T-helper 2 cell (primary cell): ENCODE data around the gene GSK3A.
A peak's percentile ranks its signal among the peaks of the same experiment; 100 is the strongest.

Source experiments
- DNase-seq, 5 experiments: peaks; one replicate each; pipeline versions ENCODE4 v3.0.0 to v3.0.0-alpha.2; 2012 to 2022

The GSK3A gene

DNA sequence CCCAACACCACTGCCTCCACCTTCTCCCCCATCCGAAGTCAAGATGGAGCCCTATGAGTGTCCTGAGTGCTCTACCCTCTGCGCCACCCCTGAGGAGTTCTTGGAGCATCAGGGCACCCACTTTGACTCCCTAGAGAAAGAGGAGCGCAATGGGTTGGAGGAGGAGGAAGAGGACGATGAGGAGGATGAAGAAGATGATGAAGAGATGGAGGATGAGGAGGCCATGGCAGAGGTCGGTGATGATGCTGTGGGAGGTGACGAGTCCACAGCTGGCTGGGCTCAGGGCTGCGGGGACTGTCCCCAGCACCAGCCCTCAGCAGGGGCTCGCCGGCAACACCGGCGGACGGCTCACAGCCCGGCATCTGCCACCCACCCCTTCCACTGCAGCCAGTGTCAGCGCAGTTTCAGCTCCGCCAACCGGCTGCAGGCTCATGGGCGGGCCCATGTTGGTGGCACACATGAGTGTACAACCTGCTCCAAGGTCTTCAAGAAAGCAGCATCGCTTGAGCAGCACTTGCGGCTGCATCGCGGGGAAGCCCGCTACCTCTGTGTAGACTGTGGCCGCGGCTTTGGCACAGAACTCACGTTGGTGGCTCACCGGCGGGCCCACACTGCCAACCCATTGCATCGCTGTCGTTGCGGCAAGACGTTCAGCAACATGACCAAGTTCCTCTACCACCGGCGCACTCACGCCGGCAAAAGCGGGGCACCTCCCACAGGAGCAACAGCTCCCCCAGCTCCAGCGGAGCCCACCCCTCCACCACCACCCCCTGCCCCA, 17.3 kb downstream of the GSK3A start:
- no peak for DNase-seq

DNA sequence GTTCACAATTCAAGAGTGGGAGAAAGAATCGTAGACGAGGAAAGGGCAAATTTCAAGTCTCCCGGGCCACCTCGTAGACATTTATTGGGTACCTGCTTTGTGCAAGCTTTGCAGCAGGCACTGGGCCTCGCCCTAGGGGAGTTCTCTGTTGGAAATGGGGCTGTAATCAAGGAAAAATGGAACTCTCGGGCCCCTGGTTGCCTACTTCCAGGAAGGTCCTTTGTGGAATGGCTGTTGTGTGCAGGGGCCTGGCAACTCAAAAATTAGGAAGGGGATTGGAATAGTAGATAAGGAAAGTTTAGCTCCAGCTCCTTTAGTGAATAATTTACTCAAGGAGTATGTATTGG, 21.7 kb downstream of the GSK3A start:
- DNase-seq, result no peak

DNA sequence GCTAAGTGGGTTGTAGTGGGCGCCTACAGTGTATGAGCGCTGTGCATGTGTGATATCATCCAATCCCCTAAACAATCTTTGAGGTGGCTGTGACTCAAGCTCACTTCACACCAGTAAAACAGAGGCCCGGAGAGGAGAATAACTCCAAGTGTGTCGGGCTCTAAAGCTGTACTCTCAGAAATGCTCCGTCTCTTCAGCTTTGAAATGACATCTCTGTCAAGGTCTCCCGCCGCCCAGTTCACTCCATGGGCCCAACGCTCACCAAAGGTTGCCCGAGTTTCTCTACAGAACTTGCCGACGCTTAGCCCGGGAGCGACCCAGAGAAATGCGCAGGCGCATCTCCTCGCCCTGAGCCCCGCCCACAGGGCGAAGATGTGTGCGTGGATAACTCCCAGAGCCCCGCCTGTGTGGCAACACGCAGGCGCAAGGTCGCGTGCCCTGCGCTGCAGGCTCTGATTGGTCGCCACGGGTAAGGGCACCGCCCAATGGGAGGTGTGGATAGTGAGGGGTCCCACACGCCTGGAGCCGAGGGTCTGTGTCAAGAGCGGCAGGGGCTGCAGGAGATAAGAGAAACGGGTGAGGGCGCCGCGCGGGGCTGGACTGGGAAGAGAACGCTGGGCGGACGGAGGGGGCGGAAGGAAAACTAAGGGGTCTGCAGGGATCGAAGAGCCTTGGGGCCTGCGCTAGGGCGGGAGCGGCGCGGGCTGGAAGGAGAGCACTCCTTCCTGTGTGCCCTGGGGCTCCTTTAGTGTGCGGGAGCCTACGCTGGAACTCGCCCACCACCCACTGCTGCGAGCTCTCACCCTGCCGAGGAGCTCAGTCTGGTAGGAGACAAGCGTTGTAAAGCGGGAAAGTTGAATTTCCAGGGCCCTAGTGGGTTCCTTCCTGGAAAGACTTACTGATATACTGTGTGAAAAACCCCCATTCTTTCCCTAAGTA, 22.3 kb downstream of the GSK3A start, which contains the start of gene ZNF526:
Gene ZNF526, plus strand, starts transcription at position 501 of the 939 bp plus-strand sequence. CDS start 4,092 bp downstream, outside the sequence.
- DNase-seq, result peak; percentile 92 to 98 (median 96)

DNA sequence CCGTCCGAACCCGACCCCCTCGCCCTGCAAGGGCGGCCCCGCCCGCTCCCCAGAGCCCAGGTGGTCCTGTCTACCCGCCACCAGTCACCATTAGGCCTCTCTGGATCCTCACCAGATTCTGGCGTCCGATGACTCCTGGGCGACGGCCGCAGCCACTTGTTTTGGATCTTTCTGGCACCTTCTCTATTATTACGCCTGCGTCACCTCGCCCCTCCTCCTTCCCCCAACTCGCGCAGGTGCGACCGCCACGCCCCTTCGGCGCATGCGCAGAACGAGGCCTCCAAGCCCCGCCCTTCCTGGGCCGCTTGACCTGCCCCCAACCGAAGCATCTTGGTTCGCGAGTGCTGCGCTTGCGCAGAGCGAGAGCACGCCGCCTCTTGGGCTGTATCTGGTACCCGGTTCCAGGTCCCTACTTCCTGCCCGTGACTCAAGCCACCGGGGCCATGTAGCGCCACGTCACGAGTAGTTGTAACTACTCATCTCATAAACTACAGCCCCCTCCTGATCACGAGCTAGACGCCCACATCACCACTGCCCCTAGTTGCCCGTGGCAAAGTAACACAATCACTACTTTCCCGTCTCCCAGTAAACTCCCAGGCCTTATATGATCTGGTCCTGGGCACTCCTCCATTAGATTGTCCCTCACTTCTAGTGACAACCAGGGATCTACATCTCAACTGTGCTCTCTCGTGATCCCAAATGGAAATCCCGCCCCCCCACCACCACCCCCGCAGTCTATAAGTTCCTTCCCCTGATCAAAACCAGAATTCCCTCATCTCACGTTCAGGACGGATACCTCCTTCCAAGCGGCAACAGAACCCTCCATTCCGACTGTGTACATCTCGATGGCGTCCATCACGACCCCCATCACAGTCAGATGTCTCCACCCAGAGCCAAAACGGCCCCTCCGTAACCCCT, 24.6 kb downstream of the GSK3A start, which contains the start of gene DEDD2:
Gene DEDD2, minus strand, starts transcription at position 158 of the 918 bp plus-strand sequence. CDS start 670 bp downstream, outside the sequence.
- DNase-seq, result peak; percentile 99 to 100 (median 100)

DNA sequence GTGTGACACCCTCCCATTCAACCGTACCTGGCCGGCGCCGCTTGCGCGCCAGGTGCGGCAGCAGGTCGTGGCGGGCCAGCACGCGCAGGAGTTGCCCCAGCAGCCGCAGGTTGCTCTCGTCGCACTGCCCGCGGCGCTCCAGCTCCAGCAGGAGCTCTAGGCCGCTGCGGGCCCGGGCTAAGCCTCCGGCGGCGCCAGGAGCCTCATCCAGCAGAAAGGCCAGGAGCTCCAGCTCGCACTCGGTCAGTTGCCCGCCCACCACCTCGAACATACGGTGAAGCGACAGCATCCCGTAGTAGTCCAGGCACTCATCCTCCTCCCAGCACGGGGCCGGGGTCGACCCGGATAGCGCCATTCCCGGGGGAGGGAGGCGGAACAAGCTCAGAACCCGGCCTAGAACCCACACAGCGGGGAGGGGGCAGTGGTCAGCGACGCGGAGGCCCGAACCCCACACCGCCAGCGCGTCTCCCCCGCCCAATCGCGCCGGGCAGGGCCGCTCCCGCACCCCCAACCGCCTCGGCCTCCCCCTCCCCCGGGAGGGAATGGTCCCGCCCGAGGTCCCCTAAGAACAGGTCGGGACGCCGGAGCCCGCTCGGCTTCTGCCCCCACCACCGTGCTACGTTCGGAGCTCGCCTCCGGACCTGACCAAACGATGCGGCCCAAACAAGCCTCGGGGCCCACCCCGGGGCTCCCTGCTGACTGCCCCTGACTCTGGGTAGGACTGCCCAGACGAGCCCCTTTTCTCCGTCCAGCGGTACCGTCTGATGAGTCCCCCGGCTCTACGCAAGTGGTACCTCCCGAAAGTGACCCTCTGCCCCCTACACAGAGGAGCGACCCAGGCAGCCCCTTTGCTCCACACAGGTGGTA, 25.5 kb downstream of the GSK3A start:
- DNase-seq, result peak in 1 of 5 experiments; percentile 51

DNA sequence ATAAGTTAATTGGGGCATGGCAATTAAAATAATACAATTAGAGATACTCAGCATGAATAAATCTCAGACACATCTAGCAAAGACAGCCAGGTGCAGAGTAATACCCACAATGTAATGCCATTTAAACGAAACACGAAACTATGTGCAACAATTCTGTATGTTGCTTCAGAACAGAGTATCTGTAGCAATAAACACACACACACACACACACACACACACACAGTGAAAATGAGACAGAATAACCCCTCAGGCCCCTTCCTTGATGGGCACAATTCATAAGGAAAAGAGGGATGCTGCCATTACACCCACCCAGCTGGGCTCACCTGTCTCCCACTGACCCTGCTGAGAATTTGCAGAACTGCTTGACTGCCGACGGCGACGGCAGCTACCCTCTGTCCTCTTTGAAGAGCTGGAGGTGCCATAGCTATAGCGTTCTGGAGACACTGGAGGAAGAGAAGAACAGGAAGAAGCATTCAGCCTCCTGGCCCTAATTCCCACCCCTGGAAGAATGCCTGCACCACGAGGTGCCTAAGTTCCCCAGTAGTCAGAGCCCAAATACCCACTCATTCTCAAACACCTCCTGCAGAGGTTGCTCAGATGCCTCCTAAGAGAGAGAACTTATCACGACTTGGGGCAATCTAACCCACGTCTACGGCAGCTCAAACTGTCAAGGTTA, 27.5 kb downstream of the GSK3A start:
- no peak for DNase-seq

DNA sequence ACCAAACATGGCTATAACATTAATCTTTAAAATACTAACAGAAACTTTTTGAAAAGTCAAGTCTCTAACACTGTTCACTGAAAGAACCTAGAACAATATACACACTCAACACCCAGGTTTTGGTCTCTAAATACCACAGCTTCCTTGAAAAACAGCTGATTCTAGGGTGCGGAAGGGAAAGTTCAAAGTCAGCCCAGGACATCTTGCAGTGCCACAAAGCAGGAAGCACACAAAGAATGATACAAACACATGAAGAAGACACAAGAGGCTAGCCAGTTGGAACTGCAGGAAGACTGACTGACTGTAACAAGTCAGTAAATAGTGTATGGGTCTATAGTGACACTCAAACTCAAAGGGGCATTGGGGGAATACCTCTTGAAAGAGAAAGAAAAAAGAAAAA, 29.5 kb downstream of the GSK3A start:
- DNase-seq, result no peak

DNA sequence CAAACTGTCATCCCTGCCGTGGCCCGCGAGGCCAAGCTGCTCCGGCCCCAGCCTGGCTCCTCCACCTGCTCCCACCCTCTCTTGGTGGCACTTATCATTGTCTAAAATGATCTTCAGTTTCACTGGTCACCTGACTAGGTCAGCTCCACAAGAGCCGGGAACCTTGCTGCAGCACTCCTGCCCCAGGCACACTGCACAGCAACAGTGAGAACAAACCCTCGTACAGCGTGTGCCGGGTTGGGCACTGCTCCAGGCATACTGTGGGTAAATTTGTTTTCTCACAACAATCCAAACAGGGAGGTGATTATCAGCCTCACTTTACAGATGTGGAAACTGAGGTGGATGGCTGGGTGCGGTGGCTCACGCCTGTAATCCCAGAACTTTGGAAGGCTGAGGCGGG, 33.8 kb downstream of the GSK3A start:
- no peak for DNase-seq

DNA sequence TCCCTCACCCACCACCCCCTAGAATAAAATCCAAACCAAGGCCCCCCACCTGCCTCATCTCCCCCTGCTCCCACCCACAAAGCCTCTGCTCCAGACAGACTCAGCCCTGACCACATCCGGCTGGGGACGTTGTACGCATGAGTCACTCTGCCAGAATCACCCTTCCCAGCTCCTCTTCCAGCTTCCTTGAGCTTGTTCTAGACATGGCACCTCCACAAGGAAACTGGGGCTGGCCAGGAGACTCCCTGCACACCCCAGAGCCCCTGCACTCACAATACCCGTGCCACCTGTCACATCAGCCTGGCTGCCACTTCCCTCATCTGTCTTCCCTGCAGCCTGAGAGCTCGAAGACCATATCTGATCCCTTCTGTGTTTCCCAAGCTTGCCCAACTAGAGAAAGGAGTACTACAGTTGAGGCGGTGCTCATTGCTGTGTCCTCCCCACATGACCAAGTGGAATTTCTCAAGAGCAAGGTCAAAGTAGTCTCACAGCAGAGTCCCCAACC, 34.6 kb downstream of the GSK3A start:
- DNase-seq, result peak in 1 of 5 experiments; percentile 31

DNA sequence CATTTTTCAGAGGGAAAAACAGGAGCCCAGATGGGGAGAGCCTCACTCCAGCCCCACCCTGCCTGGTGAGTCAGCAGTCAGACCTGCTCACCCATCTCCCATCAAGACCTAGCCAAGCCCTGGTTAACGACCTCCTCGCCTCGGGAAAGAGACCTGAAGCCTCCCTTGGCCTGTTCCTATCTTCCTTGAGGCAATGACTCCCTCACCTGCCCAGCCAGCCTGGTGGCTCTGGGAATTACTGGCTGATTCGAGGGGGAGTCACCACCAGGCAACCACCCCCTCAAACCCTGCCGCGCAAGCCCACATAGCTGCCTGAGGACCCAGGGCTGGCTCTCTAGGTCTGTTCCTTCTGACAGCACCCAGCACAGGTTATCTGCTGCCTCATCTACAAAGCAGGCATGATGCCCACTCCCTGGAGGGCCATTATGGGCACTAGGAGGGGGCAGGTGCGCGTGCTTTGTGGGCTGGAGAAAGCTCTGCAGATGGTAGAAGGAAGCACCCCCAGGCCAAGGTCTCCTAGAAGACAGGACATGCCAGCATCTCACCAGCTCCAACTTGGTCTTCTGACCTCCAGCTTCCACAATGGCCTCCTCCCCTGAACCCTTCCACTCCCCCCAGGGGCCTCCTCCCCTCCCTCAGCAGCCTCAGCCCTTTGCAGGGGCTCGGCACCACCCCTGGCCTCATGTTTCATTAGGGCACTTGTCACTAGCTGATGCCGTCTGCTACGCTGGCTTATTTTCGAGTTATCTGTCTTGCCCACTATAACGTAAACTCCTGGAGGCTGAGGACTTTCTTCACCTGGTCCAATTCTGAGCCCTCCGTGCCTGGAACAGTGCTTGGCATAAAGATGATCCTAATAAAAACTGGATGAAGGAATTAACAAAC, 35.3 kb downstream of the GSK3A start:
- no peak for DNase-seq

DNA sequence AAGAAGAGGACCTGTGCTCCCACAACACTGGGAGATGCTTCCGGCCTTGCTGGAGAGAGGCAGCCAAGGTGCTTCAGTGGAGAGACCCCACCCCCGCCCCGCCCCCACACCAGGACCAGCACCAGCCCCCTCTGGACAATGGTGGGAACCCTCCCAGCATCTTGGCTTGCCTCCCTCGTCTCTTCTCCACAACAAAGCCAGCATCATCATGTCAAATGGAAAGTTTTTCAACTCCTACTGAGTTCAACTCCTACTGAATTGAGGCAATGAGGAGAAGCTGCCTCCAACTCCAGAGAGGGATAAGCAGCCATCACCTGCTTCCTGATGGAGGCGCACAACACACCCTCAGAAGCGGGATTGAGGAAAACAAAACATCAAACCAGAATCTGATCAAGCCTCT, 37.7 kb downstream of the GSK3A start:
- DNase-seq, result no peak

DNA sequence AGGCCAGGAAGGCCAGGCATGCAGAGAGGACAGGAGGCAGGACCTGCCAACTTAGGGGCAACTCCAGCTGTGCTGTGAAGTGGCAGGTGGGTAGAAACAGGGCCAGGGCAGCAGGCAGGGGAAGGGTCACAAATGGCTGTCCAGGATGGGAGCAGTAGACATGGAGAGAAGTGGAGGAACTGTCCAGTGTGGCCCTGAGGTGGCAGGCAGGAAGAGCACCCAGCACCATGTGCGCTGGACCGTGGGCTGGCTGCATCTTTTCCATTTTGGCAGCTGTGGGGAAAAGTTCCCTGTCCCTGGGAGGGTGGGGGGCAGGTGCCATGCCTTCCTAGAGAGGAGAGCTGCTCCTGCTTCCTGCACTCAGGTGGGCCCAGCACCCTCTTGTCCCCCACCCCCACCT, 38.7 kb downstream of the GSK3A start:
- DNase-seq, result no peak

DNA sequence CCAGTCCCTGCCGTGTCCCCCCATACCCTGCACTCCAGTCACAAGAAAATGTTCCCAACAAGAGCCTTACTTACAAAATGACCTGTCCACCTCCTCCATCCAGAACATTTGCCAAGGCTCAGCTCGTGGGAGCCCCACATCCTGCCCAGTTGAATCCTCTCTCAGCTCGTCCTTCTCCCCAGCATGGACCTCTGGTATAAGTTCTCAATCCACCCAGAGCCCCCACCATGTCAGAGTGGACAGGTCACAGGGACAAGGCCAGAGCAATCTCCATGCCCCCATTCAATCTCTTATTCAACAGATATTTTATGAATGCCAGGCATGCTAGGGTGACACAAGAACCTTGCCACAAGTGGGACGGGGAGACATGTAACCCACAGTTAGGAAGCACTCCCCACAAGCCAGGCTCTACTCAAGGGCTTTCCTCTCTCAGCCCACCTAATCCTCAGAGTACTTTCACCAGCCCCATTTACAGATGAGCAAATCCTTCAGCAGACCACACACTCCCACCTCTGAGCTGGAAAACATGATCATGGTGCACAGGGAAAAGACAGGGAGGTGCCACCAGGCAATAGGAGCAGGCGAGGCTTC, 40.0 kb downstream of the GSK3A start:
- DNase-seq, result no peak

DNA sequence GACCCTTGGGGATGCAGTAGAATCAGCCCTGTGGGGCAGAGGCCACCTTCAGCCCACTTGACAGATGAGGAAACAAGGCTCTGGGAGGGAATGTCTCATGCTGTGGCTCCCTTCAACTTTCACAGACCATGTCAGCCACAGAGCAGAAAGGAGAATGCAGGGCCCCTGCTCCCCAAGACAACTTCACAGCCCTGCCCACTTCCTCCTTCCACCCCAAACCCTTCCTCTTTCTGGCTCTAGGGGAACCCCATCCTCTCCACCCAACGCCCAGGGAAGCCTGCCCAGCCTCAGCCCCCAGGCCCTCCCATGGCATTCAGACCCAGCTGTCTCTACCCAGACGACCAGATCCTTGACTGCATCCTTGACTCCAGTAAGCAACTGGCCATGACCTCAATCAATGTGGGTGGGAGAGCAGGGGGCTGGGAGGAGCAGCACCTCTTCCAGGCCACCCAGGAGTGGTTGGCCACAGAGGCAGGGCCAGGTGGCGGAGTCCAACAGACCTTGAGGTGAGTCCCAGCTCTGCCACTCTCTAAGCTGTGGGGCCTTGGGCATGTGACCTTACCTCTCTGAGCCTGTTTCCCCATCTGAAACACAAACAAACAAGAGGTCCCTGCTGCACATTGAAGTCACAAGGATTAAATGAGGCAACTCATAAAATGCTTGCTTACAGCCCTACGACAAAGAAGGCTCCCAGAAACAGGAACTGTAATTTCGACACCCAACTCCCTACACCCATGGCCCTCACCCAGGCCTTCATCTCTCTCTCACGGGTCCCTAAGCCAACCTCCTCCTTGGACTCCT, 40.7 kb downstream of the GSK3A start:
- peak in 3 of 5 experiments; percentile 32 to 81 (median 72) for DNase-seq

DNA sequence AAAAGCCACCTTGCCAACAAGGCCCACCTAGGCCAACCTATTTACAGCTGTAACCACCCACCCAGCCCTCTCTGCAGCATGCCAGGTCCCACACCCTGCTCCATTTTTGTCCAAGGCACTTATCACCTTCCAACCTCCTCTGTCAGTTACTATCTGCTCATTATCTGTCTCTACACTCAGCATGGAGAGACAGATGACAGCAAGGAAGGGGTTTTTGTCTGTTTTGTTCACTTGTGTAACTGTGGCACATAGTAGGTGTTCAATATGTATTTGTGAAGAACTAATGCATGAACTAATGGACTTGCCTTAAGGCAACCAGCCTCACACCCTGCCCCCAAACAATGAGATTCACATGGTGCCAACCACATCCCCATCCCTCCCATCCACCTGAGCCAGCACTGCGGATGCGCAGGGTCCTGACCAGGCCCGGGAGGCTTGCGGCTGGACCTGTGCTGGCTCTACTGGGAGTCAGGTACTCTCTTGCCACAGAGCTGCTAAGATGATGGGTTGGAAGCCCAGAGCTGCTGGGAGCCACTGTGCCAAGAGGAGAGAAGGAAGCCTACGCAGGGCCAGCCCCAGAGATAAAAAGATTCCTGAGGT, 42.2 kb downstream of the GSK3A start:
- peak in 1 of 5 experiments; percentile 32 for DNase-seq

DNA sequence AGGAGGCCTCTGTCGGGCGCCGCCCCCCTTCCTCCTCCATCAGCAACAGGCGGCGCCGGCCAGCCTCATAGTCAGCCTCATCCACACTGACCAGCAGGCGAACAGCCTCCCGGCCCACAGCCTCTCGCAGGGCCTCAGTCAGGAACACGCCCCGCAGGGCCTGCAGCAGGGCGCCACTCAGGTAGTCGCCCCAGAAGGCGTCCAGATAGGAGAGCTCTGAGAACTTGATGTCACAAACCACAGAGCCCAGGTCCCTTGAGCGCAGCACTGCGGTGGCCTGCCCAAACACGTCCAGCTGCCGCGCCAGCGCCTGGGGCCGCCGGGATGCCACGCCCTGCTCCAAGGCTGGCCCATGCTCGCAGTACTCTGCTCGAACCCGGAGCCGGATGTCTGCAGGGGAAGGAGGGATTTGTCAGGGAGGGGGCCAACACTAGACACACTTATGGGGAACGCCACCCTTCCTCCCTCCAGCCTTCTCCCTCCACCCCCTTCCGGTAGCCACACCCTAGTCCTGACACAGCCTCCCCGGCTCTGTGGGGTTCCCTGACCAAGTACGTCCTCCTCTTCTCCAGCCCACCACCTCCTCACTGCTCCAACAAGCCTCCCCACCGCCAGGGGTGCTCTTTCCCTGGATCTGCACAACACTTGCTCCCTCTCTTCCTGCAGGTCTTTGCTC, 42.8 kb downstream of the GSK3A start:
- DNase-seq, result peak in 3 of 5 experiments; percentile 35 to 90 (median 66)
